Measurements from ENCODE around the gene IL17RD.

Gene IL17RD

GRCh38 chr3:57133157-57133556 is 32.0 kb downstream of the IL17RD start:
- no peak for DNase-seq (ENCODE audit: low read depth)
- no peak for TF ChIP-seq CTCF (IDR thresholded peaks at IDR 0.05; ENCODE audit: control insufficient read depth, extremely low read depth, insufficient read depth)
- H3K4me3 ChIP-seq (ENCODE audit: low read depth, low read length): no peak overlapping the region

GRCh38 chr3:57132674-57133073 is 32.5 kb downstream of the IL17RD start:
- no peak for DNase-seq (ENCODE audit: low read depth)
- H3K4me3 ChIP-seq (ENCODE audit: low read depth, low read length): no peak overlapping the region

GRCh38 chr3:57131210-57131588 is 34.0 kb downstream of the IL17RD start:
- no peak for DNase-seq (ENCODE audit: low read depth)
- TF ChIP-seq CTCF (IDR thresholded peaks at IDR 0.05; ENCODE audit: control insufficient read depth, extremely low read depth, insufficient read depth): no peak
- no peak overlapping the region for H3K4me3 ChIP-seq (ENCODE audit: low read depth, low read length)

More at GRCh38 chr3:57132674-57133073, 32.5 kb downstream of the IL17RD start:
- no peak for TF ChIP-seq CTCF (IDR thresholded peaks at IDR 0.05; ENCODE audit: control insufficient read depth, extremely low read depth, insufficient read depth)

GRCh38 chr3:57130571-57131209 is 34.5 kb downstream of the IL17RD start:
- no peak overlapping the region for H3K4me3 ChIP-seq (ENCODE audit: low read depth, low read length)
- no peak for TF ChIP-seq CTCF (IDR thresholded peaks at IDR 0.05; ENCODE audit: control insufficient read depth, extremely low read depth, insufficient read depth)
- DNase-seq (ENCODE audit: low read depth): no peak

GRCh38 chr3:57128826-57129667 is 36.1 kb downstream of the IL17RD start:
- TF ChIP-seq CTCF (IDR thresholded peaks at IDR 0.05; ENCODE audit: control insufficient read depth, extremely low read depth, insufficient read depth): no peak
- no peak overlapping the region for H3K4me3 ChIP-seq (ENCODE audit: low read depth, low read length)
- no peak for DNase-seq (ENCODE audit: low read depth)

- DNase-seq (ENCODE audit: low read depth): no peak
- no peak for TF ChIP-seq CTCF (IDR thresholded peaks at IDR 0.05; ENCODE audit: control insufficient read depth, extremely low read depth, insufficient read depth)
- H3K4me3 ChIP-seq (ENCODE audit: low read depth, low read length): no peak overlapping the region
Measured at GRCh38 chr3:57127891-57128518, 37.1 kb downstream of the IL17RD start.
